Effector CD8-positive, alpha-beta T cell (primary cell): ENCODE data around the gene RASGRF2.
"Not testable (repeated sequence)": the region's sequence is repeated elsewhere in the genome, so short reads cannot be mapped to it uniquely, and the experiment has no call there.

ENCODE experiments used
- DNase-seq: peaks from one replicate; lab custom pipeline; 2025; lab: John Stamatoyannopoulos, UW

RASGRF2 gene

DNA sequence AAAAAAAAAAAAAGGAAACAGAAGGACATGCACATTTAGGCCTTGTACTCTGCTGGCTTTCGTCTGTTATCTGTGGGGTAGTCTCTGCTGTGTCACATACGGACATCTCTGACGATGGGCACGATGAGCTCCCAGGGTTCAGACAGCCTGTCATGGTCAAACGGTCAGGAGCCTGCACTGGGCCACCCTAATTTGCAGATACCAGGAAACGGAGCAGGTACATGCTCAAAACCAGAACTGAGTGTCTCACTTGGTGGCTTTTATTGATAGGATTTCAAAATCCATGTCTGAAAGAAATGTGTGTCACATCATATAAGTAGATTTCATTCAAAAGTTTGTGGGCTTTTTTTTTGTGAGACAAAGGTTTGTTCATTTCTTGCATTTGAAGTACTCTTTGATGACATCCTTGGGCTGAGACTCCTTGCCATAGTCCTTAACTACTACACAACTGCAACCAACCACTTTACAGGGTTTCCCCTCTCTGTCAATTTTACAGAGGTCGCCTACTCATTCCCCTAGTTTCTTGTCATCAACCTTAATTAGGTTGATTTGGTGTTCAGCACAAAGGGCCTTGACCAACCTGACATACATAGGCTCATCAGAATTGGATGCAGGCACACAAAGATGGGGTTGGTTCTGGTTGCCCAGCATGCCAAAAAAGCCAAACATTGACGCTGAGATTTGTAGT, 281.9 kb downstream of the RASGRF2 start:
- no peak for DNase-seq

DNA sequence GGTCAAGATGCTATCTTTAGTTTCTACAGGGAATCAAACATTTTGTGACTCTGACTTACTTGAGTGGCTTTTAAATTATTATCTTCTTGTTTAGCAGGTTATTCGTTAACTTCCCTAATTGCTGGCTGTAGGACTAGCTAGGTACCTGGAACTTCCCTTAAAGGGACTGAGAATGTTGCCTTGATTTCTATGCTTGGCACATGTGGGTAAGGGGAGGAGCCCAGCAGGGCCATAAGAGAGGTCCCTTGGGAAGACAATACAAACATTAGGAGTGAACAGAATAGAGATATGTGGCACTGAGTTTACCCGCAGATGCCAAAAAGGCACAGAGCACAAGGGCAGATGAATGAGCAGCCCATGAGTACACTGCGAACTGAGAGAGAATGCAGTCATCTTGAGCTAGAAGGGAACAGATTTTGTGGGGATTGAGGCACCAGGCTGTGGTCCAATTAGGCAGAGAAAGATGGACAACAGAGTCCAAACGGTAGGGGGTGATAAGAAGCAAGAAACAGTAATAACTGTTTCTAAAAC, 282.8 kb downstream of the RASGRF2 start:
- no peak for DNase-seq

GRCh38 chr5:81244451-81244850, 284.3 kb downstream of the RASGRF2 start:
- no peak for DNase-seq

DNA sequence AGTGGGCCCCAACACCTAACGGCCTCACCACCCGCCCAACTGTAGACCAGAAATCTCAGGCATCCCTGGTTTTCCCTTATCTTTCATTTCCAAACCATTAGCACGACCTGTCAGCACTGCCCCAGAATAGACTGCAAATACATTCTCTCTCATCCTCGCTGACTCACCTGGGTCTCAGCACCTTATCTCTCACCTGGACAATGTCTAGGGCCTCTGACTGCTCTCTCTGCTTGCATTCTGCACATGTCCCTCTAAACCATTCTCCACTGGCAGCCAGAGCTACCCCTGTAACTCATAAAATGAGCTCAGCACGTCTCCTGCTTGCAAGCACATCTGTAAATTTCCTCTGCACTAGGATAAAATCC, 285.7 kb downstream of the RASGRF2 start:
- DNase-seq = no peak

DNA sequence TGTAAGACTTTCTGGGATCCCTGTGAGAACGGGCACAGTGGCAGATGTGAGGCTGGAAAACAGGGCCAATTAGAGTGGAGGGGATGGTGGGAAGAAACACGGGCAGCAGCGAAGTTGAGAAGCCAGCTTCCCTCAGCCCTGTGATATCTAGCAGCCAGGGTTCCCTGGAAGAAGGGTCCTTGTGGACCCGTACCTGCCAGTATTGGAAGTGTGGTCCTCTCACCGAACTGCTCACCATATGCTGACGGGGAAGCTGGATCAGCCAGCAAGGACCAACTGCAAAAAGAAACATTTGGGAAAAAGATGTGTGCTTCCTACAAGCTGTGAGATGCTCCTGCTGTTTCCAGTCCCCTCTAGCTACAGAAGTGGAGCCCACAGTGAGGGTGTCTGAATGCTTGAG, 286.5 kb downstream of the RASGRF2 start:
- DNase-seq = no peak

- no peak for DNase-seq
These were observed 287.3 kb downstream of the RASGRF2 start for GRCh38 chr5:81247441-81247972.

- DNase-seq = no peak
These were observed 289.1 kb downstream of the RASGRF2 start for GRCh38 chr5:81249240-81249639.

GRCh38 chr5:81250004-81250403, 289.8 kb downstream of the RASGRF2 start:
- DNase-seq = no peak

DNA sequence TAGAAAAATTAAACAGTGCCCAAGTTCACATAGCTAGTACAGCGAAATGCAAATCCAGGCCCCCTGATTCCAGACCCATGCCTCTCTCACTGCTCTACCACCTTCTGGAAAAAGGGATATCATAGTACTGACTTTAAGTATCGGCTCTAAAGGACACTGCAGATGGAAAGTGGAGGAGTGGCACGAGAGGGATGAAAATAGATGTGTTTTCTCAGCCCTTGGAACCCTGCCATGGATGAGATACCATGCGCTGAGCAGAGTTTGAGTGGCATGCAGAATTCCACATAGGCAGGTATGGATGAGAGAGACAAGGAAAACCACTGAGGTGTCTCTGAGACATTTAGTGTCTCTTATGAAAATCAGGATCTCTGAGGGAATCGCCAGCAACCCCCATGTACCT, 291.8 kb downstream of the RASGRF2 start:
- DNase-seq = no peak

DNA sequence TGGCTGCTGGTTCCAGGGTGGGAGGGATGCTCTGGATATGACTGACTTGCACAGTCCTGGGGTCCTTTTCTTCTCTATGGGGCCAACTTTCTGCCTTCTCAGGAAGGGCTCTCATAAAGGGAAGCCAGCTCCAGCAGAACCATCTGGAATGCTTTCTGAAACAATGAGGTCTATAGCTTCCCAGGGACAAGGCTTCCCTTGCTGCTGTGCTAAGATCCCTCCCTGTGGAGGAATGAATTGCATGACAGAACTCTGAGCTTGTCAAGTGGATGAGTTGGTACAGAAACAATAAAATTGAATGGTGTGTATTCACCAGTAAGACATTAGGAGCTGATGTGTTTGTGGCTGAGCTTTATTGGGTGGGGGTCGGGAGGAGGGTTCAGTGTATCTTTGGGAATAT, 292.7 kb downstream of the RASGRF2 start:
- no peak for DNase-seq

DNA sequence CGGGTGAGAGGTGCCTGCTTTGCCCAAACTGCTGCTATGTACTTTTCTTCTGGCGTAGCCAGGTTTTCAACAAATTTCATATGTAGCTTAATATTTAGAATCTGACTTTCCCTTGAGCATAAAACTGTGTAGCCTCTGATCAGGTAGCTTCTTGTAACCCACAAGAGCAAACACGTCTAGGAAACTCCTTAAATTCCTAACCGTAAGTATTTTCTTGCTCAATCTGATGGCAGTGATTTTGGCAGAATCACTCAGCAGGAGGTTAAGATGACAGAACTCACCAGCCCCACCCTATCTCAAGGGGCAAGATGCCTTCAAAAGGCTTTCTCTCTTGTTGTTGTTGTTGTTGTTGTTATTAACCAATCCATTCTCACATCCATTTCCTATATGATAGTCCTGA, 293.7 kb downstream of the RASGRF2 start:
- DNase-seq = no peak

GRCh38 chr5:81254886-81255559, 294.9 kb downstream of the RASGRF2 start:
- DNase-seq = no peak

DNA sequence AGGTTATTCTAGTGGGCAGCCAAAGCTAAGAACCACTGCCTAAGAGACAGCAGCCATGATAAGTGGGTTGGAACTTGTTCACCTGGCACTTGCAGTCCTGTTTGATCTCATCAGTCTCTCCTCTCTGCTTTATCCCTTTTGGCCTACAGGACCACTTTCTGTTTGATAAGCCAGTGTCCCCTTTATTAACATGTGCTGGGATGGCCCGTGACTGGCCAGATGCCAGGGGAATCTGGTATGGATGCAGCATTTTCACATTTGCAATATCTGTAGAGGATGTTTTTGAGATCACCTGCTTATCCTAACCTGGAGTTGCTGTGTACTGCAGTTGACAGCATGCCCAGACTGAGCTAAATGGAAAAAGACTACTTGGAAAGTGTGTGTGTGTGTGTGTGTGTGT, 296.6 kb downstream of the RASGRF2 start:
- no peak for DNase-seq

GRCh38 chr5:81262796-81263195, 302.6 kb downstream of the RASGRF2 start:
- not testable (repeated sequence) for DNase-seq

DNA sequence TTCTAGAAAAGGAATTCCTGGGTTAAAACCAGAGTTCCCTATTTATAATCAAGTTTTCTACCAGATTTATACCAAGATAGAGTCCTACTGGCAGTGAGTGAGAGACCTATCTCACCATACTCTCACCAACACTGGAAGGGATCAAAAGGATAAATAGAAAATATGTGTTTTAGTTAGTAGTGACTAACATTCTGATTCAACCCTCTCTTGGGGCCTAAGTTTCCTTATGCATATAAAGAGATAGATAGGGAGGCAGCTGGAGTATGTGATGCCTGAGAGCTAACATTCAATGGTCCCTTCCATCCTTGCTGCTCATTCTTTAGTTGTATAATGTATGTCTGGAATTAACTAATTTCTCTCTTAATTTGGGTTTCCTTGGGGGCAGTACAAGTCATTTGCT, 304.9 kb downstream of the RASGRF2 start:
- DNase-seq = no peak

DNA sequence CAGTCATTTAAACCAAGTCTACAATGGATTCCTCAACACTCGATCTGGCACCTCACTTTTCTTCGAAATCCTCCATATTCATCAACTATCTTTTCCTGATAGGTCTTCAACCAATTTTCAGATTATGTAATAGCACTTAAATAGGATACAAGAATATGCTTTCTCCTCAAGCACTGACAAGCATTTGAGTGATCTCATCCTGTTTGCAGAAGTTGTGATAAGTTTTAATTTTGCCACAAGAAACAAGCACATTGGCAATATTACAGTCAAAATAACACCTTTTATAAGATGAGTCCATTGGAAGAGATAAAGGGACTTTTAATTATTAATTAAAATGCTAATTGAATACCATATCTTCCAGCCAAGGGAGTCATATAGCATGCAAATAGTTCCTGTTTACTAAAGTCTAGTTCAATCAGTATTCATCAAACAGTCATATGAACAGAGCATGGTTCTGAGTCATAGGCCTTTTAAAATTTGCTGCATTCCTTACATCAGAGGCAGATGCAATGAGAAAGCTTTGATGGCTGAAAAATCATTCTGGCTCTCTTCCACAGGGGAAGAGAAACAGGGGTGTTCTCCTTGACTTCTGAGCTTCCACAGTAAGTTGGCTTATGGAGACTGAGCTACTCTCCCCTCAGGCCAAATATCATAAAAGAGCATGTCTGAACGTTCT, 308.5 kb downstream of the RASGRF2 start:
- DNase-seq = no peak

DNA sequence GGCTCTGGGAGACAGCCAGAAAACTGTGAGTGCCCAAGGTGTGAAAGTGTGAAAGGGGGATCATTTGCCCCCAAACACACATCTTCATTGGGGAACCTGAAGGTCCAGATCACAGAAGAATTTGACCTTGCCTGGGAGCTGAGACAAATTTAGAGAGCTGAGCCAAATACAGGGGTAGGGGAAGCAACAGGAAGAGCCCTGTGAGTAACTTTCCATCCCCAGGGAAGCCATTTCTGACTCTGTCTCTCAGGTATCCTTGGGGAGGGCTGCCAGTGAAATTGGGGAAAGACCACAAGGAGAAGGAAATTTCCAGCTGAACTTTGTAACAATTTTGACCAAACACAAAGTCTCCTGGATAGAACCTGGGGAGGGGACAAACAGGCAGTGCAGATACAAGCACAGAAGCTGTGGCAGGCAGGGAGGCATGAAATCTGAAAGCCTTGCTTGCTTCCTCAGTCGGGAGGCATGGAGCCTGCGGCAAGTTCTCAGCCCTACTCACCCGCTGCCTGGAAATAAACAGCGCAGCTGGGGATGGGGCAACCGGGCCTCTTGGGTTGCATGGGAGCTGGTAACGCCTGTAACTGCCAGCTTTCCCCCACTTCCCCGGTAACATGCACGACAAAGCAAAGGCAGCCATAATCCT, 309.7 kb downstream of the RASGRF2 start:
- no peak for DNase-seq

DNA sequence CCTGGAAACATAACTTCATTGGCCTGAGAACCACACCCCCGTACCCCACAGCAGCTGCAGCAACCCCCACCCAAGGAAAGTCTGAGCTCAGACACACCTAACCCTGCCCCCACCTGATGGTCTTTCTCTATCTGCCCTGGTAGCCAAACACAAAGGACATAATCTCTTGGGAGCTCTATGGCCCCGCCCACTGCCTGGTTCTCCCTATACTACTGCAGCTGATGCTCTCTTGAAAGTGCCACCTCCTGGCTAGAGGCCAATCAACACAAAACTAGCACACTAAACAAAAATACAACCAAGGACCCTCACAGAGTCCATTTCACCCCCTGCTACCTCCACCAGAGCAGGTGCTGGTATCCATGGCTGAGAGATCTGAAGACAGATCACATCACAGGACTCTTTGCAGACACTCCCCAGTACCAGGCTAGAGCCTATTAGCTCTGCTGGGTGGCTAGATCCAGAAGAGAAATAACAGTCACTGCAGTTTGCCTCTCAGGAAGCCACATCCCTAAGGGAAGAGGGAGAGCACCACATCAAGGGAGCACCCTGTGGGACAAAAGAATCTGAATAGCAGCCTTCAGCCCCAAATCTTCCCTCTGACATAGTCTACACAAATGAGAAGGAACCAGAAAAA, 310.3 kb downstream of the RASGRF2 start:
- not testable (repeated sequence) for DNase-seq
